GM18508 (cell line): ENCODE measurements around the gene DIS3L.
"Not testable (repeated sequence)": the region's sequence is repeated elsewhere in the genome, so short reads cannot be mapped to it uniquely, and the experiment has no call there.

Source experiments
- ATAC-seq: cut with Tn5 transposase; IDR thresholded peaks from one replicate; pipeline ENCODE4 v1.9.1; 2021; ENCODE audit warnings: moderate number of reproducible peaks; ENCODE audit not compliant: insufficient read depth, unreplicated experiment

Gene DIS3L

DNA sequence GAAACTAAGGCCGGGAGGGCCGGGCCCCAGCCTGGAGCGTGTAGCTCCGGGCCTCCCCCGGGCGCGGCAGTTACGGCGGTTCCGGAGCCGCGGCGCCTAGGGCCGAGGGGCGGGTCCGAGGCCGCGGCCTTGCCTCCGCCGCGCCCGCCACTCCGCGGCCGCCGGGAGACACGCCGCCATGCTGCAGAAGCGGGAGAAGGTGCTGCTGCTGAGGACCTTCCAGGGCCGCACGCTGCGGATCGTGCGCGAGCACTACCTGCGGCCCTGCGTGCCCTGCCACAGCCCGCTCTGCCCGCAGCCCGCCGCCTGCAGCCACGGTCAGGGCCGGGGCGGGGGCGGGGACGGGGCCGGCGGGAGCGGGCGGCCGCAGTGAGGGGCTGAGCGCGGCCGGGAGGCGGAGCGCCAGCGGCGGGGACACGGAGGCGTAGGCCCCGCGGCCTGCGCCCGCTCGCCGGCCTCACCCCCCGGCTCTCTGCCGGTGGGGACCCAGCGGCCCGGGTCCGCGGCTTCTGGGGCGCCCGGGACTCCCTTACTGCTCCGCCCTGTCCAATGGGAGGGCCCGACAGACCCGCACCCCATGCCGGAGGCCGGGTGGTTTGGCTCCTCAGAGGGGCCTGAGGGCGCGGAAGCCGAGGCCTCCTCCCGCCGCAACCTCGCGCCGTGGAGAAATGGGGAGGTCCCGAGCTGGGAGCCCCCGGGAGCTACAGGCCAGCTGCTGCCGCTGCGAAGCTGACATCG is at the start of gene DIS3L:
DIS3L (plus strand) TSS at position 150 of the 738 bp plus-strand sequence; CDS start at position 179, 29 bp downstream.
- no peak for ATAC-seq

DNA sequence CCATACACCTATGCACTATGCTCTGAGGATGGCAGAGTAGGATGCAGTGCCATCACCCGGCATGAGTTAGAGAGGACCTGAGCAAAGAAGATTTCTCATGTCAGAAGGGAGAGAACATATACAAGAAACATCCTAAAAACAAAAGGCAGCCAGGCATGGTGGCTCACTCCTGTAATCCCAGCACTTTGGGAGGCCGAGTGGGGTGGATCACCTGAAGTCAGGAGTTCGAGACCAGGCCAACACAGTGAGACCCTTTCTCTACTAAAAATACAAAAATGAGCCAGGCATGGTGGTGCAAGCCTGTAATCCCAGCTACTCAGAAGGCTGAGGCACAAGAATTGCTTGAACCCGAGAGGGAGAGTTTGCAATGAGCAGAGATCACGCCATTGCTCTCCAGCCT is 47.5 kb upstream of the DIS3L start:
- ATAC-seq = not testable (repeated sequence)

DNA sequence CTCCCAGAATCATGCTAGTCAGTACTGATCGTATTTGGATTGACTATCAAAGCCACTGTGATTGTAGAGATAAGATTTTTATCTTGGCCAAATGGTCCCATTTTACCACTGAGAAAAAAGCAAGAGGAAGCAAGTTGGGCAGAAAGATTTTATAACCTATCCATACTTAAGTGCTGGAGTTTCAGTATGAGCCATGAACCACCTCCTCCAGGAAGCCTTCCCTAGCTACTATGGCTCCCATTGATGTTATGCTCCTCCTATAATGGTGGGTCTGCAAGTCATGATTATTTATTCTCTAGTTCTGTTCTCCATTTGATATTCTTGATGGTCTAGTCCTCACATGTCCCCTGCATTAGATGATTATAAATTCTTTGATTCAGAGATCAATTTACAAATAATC is 46.4 kb upstream of the DIS3L start:
- no peak for ATAC-seq

DNA sequence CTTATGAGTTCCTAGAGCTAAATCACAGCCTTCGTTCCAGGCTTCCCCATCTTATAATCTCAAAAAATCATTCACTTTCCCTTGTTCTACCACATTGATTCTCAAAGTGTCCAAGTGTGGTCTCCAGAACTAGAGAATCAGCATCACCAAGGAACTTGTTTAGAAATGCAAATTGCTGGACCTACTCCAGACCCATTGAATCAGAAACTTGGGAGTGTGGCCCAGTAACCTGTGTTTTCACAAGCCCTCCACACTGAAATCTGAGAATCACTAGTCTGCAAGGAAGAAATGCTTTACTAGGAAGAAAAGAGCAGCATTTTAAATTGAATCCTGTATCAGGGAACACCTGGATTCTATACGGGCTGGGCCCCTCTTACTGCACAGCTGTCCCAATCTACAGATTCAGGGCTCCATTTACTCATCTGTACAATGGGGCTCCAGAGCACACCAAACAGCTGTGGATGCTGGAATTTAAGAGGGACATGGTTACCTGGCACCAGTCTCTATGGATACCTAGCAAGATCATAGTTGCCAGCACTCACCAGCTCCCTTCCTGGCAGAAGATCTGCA is 43.7 kb upstream of the DIS3L start:
- ATAC-seq = no peak

DNA sequence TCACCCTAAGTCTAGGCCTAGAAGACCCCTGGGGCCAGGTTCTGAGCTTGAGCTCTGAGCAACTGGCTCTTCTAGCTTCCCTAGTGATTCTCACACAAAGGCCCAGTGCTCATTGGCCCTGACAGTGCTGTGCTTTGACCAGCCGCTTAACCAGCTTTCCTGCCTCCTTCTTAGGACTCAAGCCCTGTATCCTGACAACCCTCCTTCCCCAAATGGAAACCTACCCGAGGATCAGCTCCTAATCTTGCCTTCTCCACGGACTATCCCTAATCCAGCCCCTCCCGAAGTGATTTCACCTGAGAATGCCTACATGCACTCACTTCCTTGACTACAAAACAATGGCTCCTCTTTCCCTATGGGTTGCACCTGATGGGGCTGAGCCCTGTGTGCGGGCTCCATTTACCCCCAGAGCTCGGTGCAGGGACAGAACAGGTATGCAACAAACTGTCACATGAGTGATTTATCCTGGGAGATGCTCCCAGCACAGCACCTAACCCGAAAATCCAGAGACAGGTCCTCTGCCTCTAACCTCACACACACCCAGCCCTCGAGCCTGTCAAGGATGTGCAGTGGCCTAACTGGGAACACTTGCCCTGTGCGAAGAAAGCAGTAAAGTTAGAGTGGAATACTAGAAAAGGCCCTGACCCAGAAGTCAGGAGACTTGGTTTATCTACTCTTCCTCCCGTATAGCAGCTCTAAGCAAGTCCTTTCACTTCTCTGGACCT is 42.1 kb upstream of the DIS3L start:
- ATAC-seq = no peak

DNA sequence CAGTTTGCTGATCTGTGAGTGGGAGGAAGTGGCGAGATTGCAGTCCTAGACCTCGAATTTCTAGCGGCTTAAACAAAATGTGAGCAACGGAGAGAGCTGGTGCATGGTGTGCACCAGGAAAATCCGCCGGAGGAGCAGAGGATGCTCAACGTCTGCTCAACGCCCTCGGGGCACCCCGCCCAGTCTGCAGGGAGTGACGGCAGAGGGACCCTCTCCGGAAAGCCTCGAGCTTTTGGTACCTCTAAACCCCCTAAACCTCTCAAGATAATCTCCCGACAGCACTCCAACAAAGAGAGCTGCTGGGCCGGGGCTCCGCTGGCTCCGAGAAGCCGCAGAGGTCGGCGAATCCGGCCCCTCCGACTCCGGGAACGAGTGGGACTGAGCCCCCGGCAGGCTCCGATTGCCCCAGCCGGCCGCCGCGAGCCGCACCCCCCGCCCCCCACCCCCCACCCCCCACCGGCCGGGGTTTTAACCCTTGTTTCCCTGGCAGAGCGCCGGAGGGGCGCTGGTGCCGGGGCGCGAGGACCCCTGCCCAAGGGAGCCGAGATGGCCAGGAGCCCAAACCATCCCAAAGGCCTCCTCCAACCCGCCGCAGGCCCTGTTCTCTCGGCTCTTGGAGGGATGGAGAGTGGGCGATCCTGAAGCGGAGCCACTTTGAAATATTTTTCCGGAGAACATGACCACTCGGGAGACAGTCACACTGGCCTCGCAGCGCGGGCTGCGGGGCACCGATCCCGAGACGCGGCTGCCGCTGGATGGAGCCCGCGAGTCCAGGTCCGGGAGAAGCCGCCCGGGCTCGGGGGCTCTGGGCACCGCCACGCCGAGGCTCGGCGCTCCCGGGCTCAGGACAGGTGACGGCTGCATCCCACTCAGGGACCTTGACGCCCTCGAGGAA is 41.3 kb upstream of the DIS3L start:
- ATAC-seq = no peak

DNA sequence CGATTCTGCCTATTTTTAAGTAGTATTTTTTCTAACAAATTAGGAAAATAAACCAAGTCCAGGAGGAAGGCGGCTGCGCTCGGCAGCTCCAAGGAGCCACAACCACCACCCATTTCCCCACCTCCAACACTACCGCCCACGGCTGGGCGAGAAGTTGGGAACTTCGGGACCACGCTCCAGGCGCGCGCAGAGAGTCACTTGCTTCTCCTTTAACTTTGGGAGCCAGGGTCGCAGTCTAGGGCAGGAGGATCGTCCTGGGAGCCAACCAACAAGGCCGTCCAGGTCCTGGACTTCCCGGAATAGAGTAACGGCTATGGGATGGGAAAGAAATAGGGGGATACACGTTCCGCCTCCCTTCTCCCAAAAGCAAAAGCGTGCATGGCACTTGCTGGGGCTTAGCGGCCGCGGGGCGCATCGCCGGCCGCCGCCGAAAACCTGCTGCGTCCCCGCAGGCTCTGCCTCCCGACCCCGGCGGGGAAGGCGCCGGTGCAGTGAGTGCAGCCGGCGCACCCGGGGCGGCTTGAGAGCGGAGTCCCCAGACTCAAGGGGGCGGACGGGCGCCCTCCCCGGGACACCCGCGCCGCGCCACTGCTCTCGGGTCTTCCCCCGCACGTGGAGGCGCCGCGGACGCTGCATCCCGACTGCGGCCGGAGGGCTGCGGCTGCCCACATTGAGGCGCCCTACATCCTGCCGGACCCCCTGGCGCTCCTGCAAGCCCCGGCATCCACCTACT is 40.5 kb upstream of the DIS3L start:
- ATAC-seq = no peak

DNA sequence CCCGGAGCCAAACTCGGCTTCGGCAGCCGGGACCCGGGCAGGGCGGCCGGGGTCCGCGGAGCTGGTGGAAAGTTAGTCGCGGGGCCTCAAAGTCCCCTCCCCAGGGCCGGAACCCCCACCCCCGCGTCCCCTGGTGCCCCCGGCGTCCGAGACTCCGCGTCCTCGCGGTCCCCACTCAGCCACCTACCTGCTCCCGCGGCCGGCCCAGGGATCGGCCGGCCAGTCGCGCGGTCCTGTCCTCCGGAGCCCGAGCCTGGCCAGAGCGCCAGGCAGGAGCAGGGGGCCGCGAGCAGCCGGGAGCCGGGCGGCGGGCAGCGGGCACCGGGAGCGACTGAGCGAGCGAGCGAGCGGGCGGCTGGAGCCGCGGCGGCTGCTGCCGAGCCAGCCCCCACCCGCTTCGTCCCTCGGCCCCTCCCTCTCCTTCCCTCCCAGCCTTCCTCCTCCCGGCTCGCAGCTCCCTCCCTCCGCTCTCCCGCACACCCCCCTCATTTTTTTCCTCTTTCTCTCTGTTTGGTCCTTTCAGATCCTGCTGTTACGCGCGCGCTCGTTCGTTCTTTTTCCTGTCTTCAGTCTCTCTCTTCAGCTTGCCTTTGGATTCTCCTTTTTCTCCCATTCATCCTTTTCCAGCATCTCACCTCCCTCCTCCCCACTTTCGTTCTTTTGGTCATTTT is 39.8 kb upstream of the DIS3L start, which contains the start of gene MEGF11:
MEGF11 (minus strand) TSS at position 333 of the 671 bp plus-strand sequence. CDS start 125,347 bp downstream, outside the sequence.
- ATAC-seq = no peak

DNA sequence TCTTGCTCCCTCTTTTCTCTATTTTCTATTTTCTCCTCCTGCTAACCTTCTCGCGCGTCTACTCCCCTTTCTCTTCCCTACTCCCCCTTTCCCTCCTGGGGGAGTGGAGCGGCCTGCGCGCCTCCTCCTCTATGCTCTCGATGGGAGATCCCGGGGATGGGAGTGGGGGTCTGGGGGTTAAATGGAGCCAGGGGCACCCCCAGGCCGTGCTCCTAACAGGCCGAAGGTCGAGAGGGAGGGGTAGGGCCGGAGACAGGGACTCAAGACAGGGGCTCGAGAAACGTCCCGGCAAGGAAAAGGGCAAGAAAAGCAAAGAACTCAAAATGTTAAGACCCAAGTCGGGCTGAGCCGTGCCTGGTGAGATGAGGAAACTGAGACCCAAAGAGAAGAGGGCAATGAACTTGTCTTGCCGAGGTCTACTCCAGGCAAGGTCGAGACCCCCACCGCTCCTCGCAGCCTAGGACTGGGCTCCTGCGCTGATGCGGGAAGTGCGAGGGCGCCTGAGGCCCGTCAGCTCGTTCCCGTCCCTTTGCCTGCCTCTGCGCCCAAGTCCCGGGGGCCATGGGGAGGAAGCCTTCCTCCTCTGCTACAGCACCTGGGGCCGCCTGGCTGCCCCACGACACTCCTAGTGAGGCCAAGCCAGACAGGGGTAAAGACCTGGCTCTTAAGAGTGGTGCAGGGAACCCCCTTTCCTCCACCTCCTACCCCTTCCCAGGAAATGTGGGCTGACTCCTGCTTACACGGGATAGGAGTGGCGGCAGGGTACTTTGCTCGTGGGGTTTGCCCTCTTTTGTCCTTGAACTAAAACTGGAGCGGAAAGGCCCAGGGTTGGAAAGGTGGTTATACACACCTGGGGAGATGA is 39.0 kb upstream of the DIS3L start:
- ATAC-seq = no peak

DNA sequence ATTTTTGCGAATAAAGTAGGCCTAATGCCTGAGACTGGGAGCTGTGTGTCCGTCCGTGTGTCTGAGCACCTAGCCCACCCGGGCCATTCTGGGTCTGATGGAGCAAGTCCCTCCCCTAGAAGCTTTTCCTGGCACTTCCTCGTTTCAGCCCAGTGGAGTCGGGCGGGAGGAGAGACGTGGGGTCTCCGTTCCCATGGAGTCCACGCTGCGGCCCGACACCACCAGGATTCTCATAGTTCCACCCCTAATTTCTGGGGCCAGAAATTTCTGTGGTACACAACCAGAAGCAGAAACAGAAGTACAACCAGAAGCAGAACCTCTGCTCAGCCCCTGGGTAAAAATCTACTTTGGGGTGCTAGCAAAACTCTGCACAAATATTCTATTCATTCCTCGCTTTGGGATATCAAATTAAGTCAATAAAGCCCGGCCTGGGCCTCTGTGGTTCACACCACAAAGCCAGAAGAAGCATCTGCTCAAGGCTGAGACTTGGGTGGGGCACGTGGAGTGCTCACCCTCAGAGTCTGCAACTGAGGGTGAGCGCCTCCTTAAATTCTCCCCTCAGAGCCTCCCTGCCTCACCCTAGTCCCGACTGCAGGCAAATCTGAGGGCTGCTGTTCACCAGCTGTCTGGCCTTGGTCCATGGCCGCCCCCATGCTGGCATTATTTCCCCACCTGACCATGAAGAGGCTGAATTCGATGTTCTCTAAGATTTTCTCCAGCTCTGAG is 38.3 kb upstream of the DIS3L start:
- ATAC-seq = no peak

DNA sequence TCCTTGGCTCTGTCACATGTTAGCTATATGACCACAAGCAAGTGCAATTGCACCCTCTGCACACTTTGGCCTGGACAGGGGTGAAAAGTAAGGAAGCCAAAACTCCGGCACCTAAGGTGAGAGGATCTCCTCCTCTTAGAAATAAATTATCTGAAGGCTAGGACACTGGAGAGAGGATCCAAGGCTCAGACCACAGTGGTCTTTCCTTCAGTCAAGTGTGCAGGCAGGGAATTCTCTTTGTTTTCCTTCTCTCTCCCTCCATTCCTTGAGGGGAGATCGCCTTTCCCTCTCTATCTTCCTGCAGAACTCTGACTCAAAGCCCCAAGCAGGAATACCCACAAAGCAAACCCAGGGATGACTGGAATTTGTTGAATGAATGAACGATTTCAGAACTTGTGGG is 36.7 kb upstream of the DIS3L start:
- ATAC-seq = no peak

DNA sequence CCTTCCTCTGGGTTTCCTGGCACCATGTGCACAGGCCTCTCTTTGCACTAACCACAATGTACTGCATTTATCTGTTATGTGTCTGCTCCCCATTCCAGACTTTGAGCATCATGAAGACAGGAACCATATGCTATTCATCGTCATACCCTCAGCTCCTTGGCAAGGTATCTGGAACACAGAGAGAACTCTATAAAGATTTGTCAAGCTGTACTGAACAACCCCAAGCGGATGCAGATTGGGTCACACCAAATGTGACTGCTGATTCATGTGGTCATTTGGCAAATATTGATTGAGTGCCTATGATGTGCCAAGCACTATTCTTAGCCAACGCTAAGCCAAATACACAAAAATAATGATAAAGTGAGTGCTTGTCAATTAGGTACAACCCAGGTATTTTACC is 32.3 kb upstream of the DIS3L start:
- ATAC-seq = no peak

DNA sequence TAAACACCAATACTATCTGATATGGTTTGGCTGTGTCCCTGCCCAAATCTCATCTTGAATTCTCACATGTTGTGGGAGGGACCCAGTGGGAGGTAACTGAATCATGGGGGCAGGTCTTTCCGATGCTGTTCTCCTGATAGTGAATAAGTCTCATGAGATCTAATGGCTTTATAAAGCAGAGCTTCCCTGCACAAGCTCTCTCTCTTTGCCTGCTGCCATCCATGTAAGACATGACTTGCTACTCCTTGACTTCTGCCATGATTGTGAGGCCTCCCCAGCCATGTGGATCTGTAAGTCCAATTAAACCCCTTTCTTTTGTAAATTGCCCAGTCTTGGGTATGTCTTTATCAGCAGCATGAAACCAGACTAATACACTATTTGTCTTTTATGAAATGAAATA is 30.5 kb upstream of the DIS3L start:
- not testable (repeated sequence) for ATAC-seq

DNA sequence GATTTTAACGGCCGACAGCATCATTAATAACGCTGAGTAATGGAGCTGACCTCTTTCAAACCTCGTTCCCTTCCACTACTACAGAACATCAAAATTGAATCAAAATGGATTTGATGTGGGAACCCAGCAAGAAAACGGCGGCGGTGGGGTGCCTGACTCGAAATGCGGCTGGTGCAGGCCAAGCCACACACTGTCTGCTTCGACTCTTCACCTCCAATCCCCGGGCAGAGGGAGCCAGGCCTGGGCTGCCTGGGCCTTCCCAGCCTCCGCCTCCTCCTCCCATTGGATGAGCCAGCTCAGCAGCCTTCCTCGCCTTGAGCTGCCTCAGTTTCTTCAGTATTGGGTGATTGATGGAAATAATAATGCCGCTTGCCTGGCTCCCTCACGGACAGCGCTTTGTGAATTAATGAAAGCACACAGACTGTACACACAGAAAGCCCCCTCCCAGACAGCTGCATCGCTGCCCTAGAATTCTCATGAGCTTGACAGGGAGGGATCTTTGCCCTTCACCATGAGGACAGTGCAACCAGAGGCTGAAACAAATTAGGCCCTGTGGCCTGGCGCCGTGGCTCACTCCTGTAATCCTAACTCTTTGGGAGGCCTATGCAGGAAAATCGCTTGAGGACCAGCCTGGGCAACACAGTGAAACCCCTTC is 28.4 kb upstream of the DIS3L start:
- no peak for ATAC-seq

DNA sequence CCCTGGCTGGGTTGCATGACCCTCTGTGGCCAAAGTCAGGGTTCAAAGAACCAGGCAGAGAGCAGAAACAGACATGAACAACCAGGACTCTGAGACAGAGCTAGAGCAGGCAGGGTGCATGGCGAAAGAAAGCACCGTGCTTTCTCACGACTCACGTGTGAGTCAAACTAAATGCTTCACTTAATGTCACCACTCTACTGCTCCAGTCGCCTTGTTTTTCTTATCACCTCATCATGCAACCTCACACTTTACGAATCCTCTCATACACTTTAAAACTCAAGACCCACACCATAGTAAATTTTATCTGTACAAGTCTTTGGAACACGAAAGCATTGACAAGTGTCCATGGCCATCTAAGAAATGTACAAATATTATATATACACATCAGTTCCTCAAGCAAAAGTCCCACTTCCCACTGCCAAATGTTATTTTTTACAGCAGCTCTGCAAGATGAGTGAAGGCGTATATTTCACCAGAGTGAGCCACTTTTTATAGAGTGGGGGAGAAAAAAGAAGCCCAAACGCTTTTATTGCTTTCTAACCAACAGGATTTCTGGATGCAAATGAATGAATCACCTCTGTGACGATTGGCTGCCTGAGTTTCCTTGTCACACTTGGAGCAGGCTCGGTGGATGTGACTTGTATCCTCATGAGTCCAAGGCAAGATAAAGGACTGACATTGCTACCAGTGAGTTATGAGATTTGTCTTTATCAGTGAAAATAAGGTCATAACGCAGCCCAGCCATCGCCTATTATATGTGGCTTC is 23.9 kb upstream of the DIS3L start:
- ATAC-seq = no peak

DNA sequence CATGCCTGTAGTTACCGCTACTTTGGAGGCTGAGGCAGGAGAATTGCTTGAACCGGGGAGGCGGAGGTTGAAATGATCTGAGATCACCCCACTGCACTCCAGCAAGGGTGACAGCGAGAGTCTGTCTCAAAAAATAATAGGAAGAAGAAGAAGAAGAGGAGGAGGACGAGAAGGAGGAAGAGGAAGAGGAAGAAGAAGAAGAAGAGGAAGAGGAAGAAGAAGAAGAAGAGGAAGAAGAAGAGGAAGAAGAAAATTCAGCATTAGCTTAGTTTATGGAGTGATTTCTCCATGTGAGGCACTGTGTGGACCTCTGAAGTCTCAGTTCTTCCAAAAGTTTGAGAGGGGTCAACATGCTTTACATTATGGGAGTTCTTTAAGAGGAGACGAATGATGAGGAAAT is 22.4 kb upstream of the DIS3L start:
- ATAC-seq = no peak
